AG09319 (cell line): ENCODE results near the gene SLC9A3.

ENCODE experiments used
- DNase-seq: peaks from one replicate; pipeline ENCODE4 v3.0.0-alpha.2; 2010; ENCODE audit warnings: low read depth; ENCODE audit errors: extremely low read depth
- CTCF ChIP-seq: IDR thresholded peaks from 2 replicates; pipeline ENCODE4 v1.5.1; 2011; ENCODE audit warnings: low read depth, mild to moderate bottlenecking, inconsistent platforms, low read length, moderate library complexity

SLC9A3 gene

GRCh38 chr5:520196-520849, 3.9 kb downstream of the SLC9A3 start:
- TF ChIP-seq CTCF, result no peak
- DNase-seq, result no peak

- DNase-seq, result no peak
- TF ChIP-seq CTCF, result no peak
Measured at GRCh38 chr5:518721-519120, 5.5 kb downstream of the SLC9A3 start.

GRCh38 chr5:517535-518100, 6.6 kb downstream of the SLC9A3 start:
- DNase-seq, result no peak
- TF ChIP-seq CTCF, result no peak

DNA sequence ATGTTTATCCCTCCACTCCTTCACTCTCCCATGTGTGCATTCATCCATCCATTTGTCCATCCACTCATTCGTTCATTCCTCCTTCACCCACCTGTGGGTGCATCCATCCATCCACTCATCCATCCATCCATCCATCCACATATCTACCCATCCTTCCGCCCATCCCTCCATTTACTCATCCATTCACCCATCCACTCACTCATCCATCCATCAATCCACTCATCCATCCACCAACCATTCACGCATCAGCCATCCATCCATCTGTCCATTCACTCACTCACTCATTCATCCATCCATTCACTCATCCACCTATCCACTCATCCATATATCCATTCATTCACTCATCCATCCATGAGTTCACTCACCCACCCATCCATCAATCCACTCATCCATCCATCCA, 7.3 kb downstream of the SLC9A3 start:
- DNase-seq, result no peak

DNA sequence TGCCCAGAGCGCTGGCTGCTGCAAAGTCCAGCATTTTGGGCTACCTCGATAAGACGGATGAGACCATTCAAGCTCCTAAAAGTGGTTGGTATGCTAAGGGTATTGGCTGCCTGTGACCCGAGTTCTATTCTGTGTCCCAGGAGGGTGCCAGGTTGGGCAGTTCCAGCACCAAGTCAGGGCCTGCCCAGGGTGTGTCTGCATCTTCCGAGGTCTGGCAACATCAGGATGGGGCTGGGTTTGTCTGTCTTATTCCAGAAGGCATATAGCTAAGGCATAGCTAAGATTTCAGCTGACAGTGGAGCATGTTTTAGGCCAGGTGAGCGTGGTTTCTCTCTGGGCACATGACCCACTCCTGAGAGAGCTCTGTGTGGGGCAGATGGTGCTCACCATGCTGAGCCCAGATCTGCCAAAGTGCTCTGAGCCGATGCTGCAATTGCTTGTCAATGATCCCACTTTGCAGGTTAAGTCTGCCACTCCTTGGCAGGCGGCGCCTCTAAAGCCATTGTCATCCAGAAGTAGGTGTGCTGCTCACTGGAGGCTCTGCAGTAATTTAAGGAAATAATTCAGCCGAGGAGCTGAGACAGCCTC, 7.8 kb downstream of the SLC9A3 start:
- no peak for DNase-seq
- no peak for TF ChIP-seq CTCF

More for the DNA sequence above, 7.3 kb downstream of the SLC9A3 start:
- TF ChIP-seq CTCF, result no peak

DNA sequence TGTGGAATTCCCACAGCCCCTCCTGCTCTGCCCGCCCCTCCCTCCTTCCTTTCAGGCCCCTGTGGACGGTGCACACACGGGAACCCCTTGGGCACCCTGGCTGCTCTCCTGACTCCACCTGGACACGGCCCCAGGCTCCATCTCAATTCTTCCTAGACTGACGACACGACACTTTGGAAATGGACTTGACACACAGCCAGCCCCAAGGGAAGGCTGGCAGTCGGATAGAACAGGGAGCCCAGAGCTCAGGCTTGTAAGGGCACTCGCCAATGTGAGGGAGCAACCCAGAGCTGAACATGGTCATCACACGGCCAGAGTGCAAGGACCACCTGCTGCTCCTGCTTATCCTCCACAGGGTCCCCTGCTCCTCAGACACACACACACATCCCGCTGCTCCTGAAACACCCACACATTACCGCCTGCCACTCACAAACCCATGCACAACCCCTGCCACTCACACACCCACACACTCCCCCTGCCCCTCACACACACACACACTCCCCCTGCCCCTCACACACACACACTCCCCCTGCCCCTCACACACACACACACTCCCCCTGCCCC, 8.9 kb downstream of the SLC9A3 start:
- no peak for TF ChIP-seq CTCF
- DNase-seq, result no peak

GRCh38 chr5:514673-515072, 9.6 kb downstream of the SLC9A3 start:
- DNase-seq, result no peak
- no peak for TF ChIP-seq CTCF
